HepG2 (cell line): ENCODE results near the gene STAT4. TPM values are rescaled to one million over a fixed set of nuclear protein-coding genes. Genes with fewer than 3 reads are reported as not detected.

Source experiments
- BCL3 ChIP-seq: sonication (generic); formaldehyde crosslinking; IDR thresholded peaks from 2 replicates; pipeline ENCODE4 v1.5.1; 2020; ENCODE audit warnings: mild to moderate bottlenecking, missing genetic modification reagents, moderate library complexity
- DBP ChIP-seq: sonication (generic); formaldehyde crosslinking; IDR thresholded peaks from 2 replicates; pipeline ENCODE4 v1.4.0; 2020; ENCODE audit warnings: missing genetic modification reagents; ENCODE audit errors: not compliant biosample characterization
- ETV5 ChIP-seq: IDR thresholded peaks from 2 replicates; pipeline ENCODE4 v1.6.1; 2018; ENCODE audit warnings: missing biosample characterization, missing genetic modification reagents, inconsistent platforms, borderline replicate concordance
- HCFC1 ChIP-seq: fragments of 150-350 bp; IDR thresholded peaks from 2 replicates; pipeline ENCODE4 v1.6.1; 2014; ENCODE audit warnings: low read depth, low read length
- KAT2B ChIP-seq: fragments of 150-350 bp; IDR thresholded peaks from 2 replicates; pipeline ENCODE4 v1.6.1; 2014; ENCODE audit warnings: low read depth, low read length, borderline replicate concordance
- MAFK ChIP-seq, 2 experiments: IDR thresholded peaks in 1 of 2; conservative IDR thresholded peaks in 1 of 2; 2 replicates each; pipeline ENCODE4 v1.6.1; 2011; ENCODE audit warnings: improper control_type of control experiment in 2 of 2, low read length in 2 of 2
- MEIS1 ChIP-seq: sonication (generic); formaldehyde crosslinking; IDR thresholded peaks from 2 replicates; pipeline ENCODE4 v1.9.0; 2021; ENCODE audit warnings: mild to moderate bottlenecking, missing genetic modification reagents, moderate library complexity, borderline replicate concordance
- MEIS2 ChIP-seq: sonication (generic); formaldehyde crosslinking; IDR thresholded peaks from 2 replicates; pipeline ENCODE4 v1.9.0; 2021; ENCODE audit warnings: mild to moderate bottlenecking, missing genetic modification reagents
- MZF1 ChIP-seq: sonication (generic); formaldehyde crosslinking; IDR thresholded peaks from 2 replicates; pipeline ENCODE4 v1.8.1; 2023; ENCODE audit warnings: mild to moderate bottlenecking, missing genetic modification reagents, borderline replicate concordance
- PHF20 ChIP-seq: sonication (generic); formaldehyde crosslinking; IDR thresholded peaks from 2 replicates; pipeline ENCODE4 v1.5.0; 2020; ENCODE audit warnings: mild to moderate bottlenecking, missing genetic modification reagents
- PHF8 ChIP-seq: sonication (generic); formaldehyde crosslinking; IDR thresholded peaks from 2 replicates; pipeline ENCODE4 v1.5.0; 2020; ENCODE audit warnings: missing genetic modification reagents
- REL ChIP-seq: sonication (generic); formaldehyde crosslinking; conservative IDR thresholded peaks from 2 replicates; pipeline ENCODE4 v1.8.0; 2022; ENCODE audit warnings: mild to moderate bottlenecking, missing genetic modification reagents, moderate library complexity
- TRIM24 ChIP-seq: sonication (generic); formaldehyde crosslinking; IDR thresholded peaks from 2 replicates; pipeline ENCODE4 v1.8.0; 2022; ENCODE audit warnings: mild to moderate bottlenecking, missing genetic modification reagents
- ZBTB7B ChIP-seq: sonication (generic); formaldehyde crosslinking; IDR thresholded peaks from 2 replicates; pipeline ENCODE4 v1.4.0; 2020; ENCODE audit warnings: missing genetic modification reagents
- ZMAT3 ChIP-seq: sonication (generic); formaldehyde crosslinking; conservative IDR thresholded peaks from 2 replicates; pipeline ENCODE4 v1.7.0; 2021; ENCODE audit warnings: missing genetic modification reagents
- ZNF331 ChIP-seq: sonication (generic); formaldehyde crosslinking; IDR thresholded peaks from 2 replicates; pipeline ENCODE4 v1.4.0; 2020; ENCODE audit warnings: missing genetic modification reagents
- ZNF558 ChIP-seq: sonication (generic); formaldehyde crosslinking; IDR thresholded peaks from 2 replicates; pipeline ENCODE4 v1.9.0; 2022; ENCODE audit warnings: mild to moderate bottlenecking, missing genetic modification reagents, borderline replicate concordance
- ZNF564 ChIP-seq: sonication (generic); formaldehyde crosslinking; IDR thresholded peaks from 2 replicates; pipeline ENCODE4 v1.8.1; 2023; ENCODE audit warnings: mild to moderate bottlenecking, missing genetic modification reagents
- ZNF570 ChIP-seq: sonication (generic); formaldehyde crosslinking; IDR thresholded peaks from 2 replicates; pipeline ENCODE4 v1.4.0; 2020; ENCODE audit warnings: mild to moderate bottlenecking, missing genetic modification reagents, borderline replicate concordance
- ZNF615 ChIP-seq: sonication (generic); formaldehyde crosslinking; IDR thresholded peaks from 2 replicates; pipeline ENCODE4 v1.5.0; 2020; ENCODE audit warnings: mild to moderate bottlenecking, missing genetic modification reagents, borderline replicate concordance
- polyA plus RNA-seq, 8 experiments: library from polyadenylated mRNA; depleted of rRNA in 3 of 8; stranded (reverse) in 7 of 8; unstranded in 1 of 8; fragments of >200 nt; fragmentation: Illumina TruSeq in 4 of 8; extraction: Trizol in 4 of 8; gene quantifications; 2 replicates each; pipeline versions ENCODE4 v1.2.1 to v1.2.3, GENCODE V29; 2011 to 2016; ENCODE audit warnings: low read depth in 4 of 8, missing spikeins in 1 of 8, mixed read lengths in 1 of 8; ENCODE audit not compliant: insufficient read depth in 1 of 8
- total RNA-seq, 5 experiments: library from RNA; depleted of rRNA; stranded (reverse); fragments of >200 nt; fragmentation: Illumina TruSeq; extraction: Trizol; gene quantifications; 2 replicates each; pipeline ENCODE4 v1.2.3, GENCODE V29; 2016; ENCODE audit warnings: low read depth in 1 of 5
- TF ChIP-seq, protein P1 (sequence below): sonication (generic); formaldehyde crosslinking; IDR thresholded peaks from 2 replicates; pipeline ENCODE4 v1.4.0; 2020; ENCODE audit warnings: low read depth, mild to moderate bottlenecking, missing genetic modification reagents
- TF ChIP-seq, protein P2 (sequence below): fragments of 450-650 bp; IDR thresholded peaks from 2 replicates; pipeline ENCODE4 v1.6.1; 2017

STAT4 gene
- total and polyA plus RNA-seq, 2 of the 13 experiments (the other 11 are each of a cell fraction or from before 2014, with no cell fraction given) = 0.37 TPM; not detected in 1

DNA sequence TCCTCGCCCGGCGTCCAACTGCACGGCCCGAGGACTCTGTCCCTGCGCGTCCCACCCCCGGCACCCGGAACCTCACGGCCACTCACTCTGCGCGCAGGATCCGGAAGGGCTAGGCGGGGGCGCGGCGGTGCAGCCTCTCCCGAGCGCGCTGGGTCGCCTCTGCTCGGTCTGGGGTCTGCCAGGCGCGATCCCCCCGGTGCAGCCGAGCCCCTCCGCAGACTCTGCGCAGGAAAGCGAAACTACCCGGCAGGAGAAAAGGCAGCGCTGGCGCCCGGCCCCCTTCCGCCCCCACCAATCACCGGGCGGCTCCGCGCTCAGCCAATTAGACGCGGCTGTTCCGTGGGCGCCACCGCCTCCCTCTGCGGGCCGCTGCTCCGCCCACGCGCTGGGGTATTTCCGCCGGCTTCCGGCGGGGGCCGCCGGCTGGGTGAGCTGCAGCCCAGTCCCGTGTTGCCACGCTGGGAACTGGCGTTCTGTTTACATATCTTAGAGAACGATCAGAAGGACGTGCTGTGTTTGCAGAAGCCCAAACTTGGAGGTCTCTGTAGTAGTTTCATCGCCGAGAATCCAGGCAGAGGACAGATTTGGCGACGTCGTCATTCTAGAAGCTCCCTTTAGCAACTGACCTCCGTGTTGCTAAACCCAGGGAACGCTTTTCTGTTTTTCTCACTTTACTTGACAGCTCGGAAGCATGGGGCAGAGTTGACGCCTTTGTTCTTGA is 136.7 kb downstream of the STAT4 start, which contains the start of gene STAT1 (continued):
- TF ChIP-seq, protein P1, sequence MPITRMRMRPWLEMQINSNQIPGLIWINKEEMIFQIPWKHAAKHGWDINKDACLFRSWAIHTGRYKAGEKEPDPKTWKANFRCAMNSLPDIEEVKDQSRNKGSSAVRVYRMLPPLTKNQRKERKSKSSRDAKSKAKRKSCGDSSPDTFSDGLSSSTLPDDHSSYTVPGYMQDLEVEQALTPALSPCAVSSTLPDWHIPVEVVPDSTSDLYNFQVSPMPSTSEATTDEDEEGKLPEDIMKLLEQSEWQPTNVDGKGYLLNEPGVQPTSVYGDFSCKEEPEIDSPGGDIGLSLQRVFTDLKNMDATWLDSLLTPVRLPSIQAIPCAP (CRISPR knock-in tag) = peak; percentile 95; the same call in 1 of the 2 replicates
- TF ChIP-seq MEIS2 (CRISPR knock-in tag) (peak; percentile 72; the same call in 1 of the 2 replicates), HCFC1 (peak; percentile 64; the same call in 1 of the 2 replicates), ZNF558 (peak; percentile 90), TRIM24 (CRISPR knock-in tag) (no peak), ZMAT3 (CRISPR knock-in tag) (peak; percentile 96), ZBTB7B (CRISPR knock-in tag) (peak; percentile 89), PHF8 (CRISPR knock-in tag) (peak; percentile 99), PHF20 (CRISPR knock-in tag) (peak; percentile 93), ZNF570 (CRISPR knock-in tag) (peak; percentile 89), ZNF564 (CRISPR knock-in tag) (peak; percentile 99), ETV5 (CRISPR knock-in tag) (peak; percentile 99), MAFK (conservative IDR thresholded peaks at IDR 0.05 in 1 of 2, IDR thresholded peaks at IDR 0.05 in 1 of 2; ENCODE audit: low read length in 2 of 2) (no peak), REL (CRISPR knock-in tag) (0 out of 2 replicates have a peak, but pooled peaks have one; percentile 33), MZF1 (CRISPR knock-in tag) (no peak), ZNF331 (CRISPR knock-in tag) (peak; percentile 90), BCL3 (CRISPR knock-in tag) (peak; percentile 96; the same call in 1 of the 2 replicates), ZNF615 (CRISPR knock-in tag) (peak; percentile 93; the same call in 1 of the 2 replicates), MEIS1 (CRISPR knock-in tag) (peak; percentile 98; the same call in 1 of the 2 replicates), KAT2B (no peak), DBP (CRISPR knock-in tag) (peak; percentile 93)
- TF ChIP-seq, protein P2, sequence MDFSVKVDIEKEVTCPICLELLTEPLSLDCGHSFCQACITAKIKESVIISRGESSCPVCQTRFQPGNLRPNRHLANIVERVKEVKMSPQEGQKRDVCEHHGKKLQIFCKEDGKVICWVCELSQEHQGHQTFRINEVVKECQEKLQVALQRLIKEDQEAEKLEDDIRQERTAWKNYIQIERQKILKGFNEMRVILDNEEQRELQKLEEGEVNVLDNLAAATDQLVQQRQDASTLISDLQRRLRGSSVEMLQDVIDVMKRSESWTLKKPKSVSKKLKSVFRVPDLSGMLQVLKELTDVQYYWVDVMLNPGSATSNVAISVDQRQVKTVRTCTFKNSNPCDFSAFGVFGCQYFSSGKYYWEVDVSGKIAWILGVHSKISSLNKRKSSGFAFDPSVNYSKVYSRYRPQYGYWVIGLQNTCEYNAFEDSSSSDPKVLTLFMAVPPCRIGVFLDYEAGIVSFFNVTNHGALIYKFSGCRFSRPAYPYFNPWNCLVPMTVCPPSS = no peak
